ENCODE data around the gene LRTM1.

The LRTM1 gene

GRCh38 chr3:54940971-54941370 lies 13.1 kb upstream of the LRTM1 start:
- DNase-seq (ENCODE audit: low spot score), result no peak

DNA sequence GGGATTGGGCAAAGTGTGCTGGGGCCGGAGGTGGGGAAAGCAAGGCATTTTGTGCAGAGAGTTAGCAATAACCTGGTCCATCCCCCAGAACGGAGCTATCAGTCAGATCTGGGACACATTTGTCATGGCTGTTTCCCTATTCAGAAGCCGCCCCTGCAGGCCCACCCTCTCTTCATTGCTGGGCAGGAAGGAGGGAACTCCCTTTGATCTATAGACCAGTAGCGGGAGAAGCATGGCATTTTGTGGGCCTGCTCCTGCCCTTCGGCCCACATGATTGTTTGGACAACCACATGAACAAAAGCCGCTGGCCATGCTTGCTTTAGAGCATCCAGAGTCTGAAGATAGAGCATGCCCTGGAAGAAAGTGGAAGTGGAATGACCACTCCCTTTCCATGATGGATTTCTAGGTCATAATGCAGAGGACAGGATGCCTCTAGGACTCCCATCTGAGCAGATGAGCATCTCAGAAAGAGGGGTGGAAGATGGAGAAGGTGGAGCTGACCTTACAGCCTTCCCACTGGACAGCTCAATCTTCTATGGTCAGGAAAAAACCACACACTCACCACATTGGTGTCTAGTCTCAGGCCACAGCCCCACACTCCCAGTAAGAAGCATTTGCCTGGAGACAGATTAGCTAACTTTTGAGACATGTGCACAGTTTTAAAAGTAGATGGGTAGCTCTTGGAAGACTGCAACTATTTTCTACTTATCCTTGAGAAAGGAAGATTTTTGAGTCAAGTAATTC lies 11.9 kb upstream of the LRTM1 start:
- DNase-seq (ENCODE audit: low spot score), result no peak

GRCh38 chr3:54936561-54936960 lies 8.7 kb upstream of the LRTM1 start:
- DNase-seq (ENCODE audit: low spot score), result no peak

DNA sequence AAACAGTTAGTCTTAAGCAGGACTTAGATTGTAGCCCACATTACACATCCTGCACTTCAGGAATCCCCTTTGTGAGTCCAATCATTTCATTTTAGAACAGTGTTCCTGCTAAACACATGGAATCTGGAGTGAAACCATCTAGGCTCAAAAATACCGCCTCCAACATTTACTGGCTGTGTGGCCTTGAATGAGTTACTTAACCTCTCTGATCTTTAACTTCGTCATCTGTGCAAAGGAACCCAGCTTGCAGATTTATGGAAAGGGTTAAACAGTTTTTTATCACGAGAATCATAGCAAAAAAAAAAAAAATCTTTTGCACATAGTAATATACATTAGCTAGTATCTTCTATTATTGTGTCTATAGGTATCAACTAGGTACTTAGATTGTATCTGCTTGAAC lies 8.0 kb upstream of the LRTM1 start:
- DNase-seq (ENCODE audit: low spot score), result no peak

- peak; percentile 78 for DNase-seq (ENCODE audit: low spot score)
These were observed 4.7 kb upstream of the LRTM1 start for GRCh38 chr3:54932606-54933005.

- peak; percentile 96 for DNase-seq (ENCODE audit: low spot score)
These were observed 3.3 kb upstream of the LRTM1 start for GRCh38 chr3:54931182-54931581.

DNA sequence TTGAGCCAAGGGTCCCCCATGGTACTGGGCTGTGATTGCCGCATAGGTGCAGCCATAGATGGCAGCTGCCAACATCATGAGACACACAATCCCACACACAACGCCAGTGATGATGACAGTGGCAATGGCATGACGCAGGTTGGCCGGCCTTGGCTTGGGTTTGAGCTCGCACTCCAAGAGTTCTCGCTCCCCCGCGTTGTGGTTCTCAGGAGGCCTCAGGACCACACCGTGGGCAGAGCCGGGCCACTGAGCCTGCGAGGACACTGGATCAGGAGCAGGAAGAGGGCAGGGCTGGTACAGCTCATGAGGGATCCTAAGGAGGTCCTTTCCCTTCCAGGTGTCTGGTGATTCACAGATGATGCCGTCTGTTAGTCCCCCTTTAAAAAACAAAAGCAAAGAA lies 9.3 kb downstream of the LRTM1 start:
- no peak for DNase-seq (ENCODE audit: low spot score)

DNA sequence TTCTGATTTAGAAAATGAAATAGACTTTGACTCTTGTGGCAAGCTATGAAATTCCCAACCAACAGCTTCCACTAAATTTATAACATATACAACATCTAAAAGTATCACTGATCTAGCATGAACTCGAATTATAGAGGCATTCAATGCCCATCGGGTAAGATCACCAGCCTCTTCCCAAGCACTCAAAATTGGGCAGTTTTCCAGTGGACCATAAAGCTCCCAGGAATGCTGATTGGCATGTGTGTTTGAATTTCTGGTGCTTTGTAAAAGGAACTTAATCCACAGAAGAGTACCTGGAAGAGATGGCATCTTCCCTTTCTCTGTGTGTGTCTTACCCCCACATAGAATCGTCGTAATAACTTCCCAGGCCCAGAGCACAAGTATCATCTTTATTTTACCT lies 10.0 kb downstream of the LRTM1 start:
- no peak for DNase-seq (ENCODE audit: low spot score)

- no peak for DNase-seq (ENCODE audit: low spot score)
These were observed 10.7 kb downstream of the LRTM1 start for GRCh38 chr3:54917174-54917573.

DNA sequence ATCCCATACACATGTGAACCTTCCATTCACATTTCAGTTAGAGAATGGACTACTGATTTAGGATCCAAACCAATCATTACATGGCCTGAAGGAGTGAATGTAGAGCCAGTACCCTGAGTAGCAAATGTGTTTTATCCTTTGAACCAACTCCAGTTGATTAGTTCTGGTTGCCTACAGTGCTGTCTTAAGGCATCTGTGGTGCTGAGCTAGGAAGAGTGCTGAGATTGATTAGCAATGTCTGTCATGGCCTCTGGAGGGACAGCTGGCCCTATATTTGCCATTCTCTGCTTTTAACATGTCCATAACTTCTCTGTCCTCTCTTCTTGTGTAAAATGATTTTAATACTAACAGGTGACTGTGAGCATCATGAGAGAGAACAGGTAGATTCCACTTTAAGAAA lies 11.1 kb downstream of the LRTM1 start:
- DNase-seq (ENCODE audit: low spot score), result no peak

DNA sequence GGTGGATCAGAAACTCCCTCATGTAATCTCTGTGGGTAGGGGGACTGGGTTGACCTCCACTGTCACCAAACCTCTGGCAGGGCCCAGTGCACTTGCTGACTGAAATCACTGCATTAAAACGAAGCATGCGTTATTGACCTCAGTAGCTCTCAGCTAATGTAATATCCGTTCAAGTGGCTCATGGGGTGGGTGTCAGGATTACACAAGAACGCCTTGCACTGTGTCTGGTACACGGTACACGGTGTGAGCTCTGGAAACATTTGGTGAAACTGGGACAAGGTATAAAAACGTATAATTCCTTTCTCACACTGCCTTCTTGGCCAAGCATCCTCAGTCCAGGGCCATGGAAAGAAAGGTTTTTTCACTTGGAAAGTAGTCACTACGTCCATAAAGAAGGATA lies 11.9 kb downstream of the LRTM1 start:
- DNase-seq (ENCODE audit: low spot score), result no peak

DNA sequence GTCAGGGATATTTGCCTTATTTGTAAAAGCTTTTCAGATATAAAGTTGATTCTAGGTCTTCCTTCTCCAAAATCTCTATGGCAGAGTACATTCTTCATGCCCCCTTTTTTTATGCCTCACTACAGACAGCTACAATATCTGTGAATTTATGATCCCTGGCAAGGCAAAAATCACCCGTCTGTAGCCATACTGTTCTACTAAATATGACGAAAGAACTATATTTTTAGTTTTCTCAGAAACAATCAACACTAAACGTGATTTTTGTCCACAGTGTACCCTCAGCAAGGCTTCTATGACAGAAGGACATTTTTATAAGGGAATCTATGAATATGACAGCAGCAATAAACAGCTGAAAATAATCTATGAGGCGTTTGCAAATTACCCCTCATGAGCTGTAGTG lies 12.7 kb downstream of the LRTM1 start:
- no peak for DNase-seq (ENCODE audit: low spot score)

DNA sequence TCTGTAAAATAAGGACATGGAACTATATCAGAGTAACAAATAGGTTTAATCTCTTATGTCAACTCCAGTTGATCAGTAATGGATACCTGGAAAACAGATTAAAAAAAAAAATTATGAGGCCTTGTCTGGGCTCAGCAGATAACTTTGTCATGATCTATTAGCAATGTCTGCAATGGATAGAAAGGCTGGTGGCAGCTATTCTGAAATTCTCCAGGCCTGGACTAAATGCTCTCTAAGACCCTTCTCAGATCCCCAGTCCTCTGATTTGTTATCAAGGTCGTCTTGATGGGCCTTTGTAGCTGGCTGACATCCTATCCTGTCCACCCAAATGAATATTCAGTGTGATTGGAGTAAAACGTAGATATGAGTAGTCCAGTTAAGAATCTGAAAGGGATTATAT lies 13.7 kb downstream of the LRTM1 start:
- DNase-seq (ENCODE audit: low spot score), result no peak

DNA sequence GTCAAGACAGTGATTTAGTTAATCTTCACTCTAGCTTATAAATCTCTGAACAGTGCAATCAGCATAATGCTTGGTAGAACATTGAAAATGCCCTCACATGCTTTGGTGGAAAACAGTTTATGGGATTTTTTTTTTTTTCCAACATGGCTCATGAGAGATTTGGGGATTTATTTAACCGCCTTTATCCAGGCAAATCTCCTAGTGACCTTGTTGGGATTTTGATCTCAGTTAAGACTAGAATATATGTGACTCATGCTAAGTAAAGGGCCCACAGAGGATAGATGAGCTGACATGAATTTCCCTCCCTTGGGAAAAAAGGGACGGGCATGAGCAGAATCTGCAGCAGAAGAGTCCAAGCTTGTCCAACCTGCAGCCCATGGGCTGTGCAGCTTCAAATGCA lies 18.7 kb downstream of the LRTM1 start:
- DNase-seq (ENCODE audit: low spot score), result no peak

- no peak for DNase-seq (ENCODE audit: low spot score)
These were observed 21.1 kb downstream of the LRTM1 start for GRCh38 chr3:54906763-54907162.

DNA sequence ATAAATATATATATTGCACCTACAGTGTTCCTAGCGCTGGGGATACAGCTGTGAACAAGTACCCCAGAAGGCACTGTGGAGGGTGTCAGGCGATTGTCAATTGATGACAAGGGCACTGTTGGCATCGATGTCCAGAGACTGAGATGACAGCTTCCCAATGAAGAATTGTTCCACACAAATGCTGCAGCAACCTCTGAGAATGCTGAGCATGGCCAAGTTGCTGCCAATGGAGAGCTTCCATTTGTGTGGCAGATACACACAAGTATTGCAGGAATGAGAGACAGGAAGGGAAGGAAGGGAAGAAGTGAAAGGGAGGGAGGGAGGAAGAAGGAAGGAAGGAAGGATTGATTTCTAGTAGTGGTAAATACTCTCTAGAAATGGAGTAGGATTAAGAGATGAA lies 21.9 kb downstream of the LRTM1 start:
- no peak for DNase-seq (ENCODE audit: low spot score)

DNA sequence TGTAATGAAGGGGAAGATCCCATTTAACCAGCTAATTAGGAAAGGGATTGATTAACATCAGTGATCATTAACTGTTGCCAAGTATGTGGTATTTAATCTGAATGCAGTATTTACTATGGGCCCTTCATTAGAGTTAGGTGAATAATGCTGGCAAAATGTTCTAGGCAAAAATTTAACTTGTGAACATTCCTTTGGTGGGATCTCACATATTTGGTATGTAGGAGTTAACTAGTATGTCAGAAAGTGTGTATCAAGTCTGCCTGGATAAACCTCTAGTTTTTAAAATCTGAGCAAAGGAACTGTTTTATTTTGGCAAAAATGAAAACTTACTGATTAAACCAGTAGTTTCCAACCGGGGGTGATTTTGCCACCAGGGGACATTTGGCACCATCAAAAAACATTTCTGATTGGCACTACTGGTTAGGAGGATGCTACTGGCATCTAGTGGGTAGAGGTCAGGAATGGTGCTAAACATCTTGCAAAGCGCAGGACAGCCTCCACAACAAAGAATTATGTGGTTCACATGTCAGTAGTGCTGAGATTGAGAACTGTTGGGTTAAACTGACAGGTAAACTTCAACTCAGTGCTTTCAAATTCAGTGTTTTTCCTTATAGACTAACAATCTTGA lies 22.5 kb downstream of the LRTM1 start:
- DNase-seq (ENCODE audit: low spot score), result no peak

DNA sequence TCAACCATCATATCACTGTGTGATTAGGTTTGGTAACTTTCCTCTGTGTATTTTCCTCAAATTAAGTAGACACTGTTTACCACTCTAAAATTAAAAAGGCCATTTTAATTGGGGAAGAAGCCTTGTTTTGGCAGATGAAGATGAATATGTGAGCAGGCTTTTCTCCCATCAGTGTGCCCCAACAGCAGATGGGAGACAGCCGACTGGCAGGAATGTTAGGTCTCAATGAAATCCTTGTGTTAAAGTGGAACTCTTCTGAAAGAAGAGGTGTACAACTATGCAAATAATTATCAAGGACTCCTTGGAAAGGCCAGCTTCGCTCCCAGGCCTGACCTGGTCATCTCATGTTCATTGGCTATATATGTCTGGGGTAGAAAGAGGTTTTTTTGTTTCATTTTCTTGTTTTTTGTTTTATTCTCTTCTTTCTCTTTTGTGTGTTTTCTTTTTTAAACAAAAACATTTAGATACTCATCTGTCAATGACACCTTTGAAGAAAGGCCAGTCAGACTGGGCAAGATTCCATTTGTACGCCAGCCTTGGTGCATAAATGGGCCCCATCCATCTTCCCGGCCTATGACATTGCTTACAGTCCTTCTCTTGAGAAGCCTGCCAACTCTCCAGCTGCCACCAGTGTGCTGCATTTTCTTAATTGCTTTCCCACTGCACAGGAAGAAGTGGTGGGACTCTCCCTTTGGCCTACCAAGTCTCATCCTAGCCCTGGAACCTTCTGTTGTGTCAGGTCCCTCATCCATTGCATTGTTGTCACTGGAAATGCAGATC lies 25.8 kb downstream of the LRTM1 start:
- peak; percentile 35 for DNase-seq (ENCODE audit: low spot score)

DNA sequence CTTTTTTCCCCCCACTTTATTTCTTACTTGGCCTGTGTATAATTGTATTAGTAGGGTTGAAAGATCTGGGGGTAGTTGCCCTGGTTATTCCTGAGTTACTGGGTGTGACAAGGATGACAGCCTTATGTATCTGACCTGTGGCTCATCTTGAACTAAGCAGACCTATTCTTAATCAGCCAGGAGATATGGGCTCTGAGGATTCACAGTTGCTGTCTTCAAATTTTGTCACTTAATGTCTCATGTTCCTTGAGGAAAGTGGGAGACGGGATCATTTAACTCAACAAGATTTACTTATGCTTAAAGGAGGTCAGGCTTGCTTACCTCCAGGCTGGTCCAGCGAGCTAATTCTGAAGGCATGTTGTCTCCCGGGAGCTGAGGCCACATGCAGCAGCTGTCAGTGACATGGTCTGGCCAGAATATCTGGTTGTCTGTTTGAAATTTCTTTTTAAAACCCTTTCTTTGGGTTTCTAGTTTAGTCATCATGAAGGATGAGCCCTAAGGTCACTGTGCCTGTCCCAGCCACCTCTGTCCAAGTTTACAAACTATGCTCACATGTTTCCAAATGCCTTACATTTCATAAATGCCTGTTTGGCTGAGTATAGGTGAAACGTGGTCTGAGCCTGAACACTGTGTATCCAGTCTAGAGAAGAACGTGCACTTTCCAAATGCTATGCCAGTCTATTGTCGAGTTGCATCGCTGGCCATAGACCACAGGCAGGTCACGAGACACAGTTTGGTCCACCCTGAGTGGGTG lies 26.8 kb downstream of the LRTM1 start:
- no peak for DNase-seq (ENCODE audit: low spot score)

GRCh38 chr3:54899273-54899672 lies 28.6 kb downstream of the LRTM1 start:
- no peak for DNase-seq (ENCODE audit: low spot score)

- DNase-seq (ENCODE audit: low spot score), result no peak
These were observed 30.7 kb downstream of the LRTM1 start for GRCh38 chr3:54897028-54897711.

DNA sequence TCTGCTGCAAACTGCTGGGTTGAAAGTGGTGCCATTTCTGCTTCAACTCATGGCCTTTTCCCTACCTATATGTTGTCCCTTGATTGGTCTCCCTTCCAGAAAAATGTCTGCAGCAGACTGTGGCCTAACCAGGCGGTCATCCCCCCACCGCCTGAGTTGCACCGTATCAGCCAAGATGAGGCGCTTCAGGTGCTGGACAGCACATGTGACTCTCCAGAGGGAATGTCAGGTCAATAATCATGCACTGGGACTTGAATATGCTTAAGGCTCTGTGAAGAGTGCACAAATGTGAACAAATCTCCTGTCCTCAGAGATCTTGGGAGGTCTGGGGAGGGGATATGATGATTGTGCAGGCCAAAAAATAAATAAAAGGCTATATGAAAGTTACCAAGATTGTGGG lies 32.2 kb downstream of the LRTM1 start:
- DNase-seq (ENCODE audit: low spot score), result no peak
